SK-N-SH (cell line): ENCODE measurements around the gene NIBAN1.

Experiments
- EP300 ChIP-seq, 2 experiments: IDR thresholded peaks; 2 replicates each; pipeline versions ENCODE4 v1.4.0 to v1.6.1; 2012; ENCODE audit warnings: borderline replicate concordance in 1 of 2, low read depth in 1 of 2, low read length in 1 of 2
- POLR2AphosphoS5 ChIP-seq: IDR thresholded peaks from 2 replicates; pipeline ENCODE4 v1.6.1; 2012; ENCODE audit warnings: low read depth, low read length
- RAD21 ChIP-seq: IDR thresholded peaks from 2 replicates; pipeline ENCODE4 v1.6.1; 2012; ENCODE audit warnings: mild to moderate bottlenecking, low read length
- TAF1 ChIP-seq: IDR thresholded peaks from 2 replicates; pipeline ENCODE4 v1.6.1; 2012; ENCODE audit warnings: low read depth, mild to moderate bottlenecking, low read length, moderate library complexity, borderline replicate concordance

- TF ChIP-seq EP300 (IDR thresholded peaks at IDR 0.05; ENCODE audit: borderline replicate concordance in 1 of 2, low read depth in 1 of 2, low read length in 1 of 2): no peak
- no peak for TF ChIP-seq RAD21
- no peak for TF ChIP-seq TAF1
- TF ChIP-seq POLR2AphosphoS5: no peak
Observed at GRCh38 chr1:185010361-185010760, 36.1 kb upstream of the NIBAN1 start.
